IMR-90 (cell line): ENCODE measurements around the gene CNPY4. TPM values are rescaled to one million over a fixed set of nuclear protein-coding genes. Genes with fewer than 3 reads are reported as not detected.
A peak's percentile ranks its signal among the peaks of the same experiment; 100 is the strongest.

Source experiments
- ATAC-seq: fragments of 200-7000 bp; cut with Tn5 transposase; 2 replicates; pipeline ENCODE4 v1.9.1; 2020; ENCODE audit warnings: low read depth, mild to moderate bottlenecking, moderate library complexity
- BruUV-seq: library from RNA; stranded (reverse); fragments of 400-500 nt; replicated peaks from 2 replicates; lab custom pipeline; 2021; lab: Mats Ljungman, UMichigan
- CTCF ChIA-PET: fragments of 300-600 bp; formaldehyde crosslinking; extraction: SDS; loops from one replicate; lab custom pipeline; 2021; ENCODE audit warnings: antibody characterized with exemption; lab: Yijun Ruan, JAX
- POLR2A ChIA-PET: fragments of 300-600 bp; sonication (Branson Sonifier 250); formaldehyde crosslinking; loops from one replicate; lab custom pipeline; 2022; ENCODE audit warnings: antibody characterized with exemption; ENCODE audit not compliant: unreplicated experiment; lab: Charles Lee
- DNase-seq: peaks from one replicate; pipeline ENCODE4 v3.0.0; 2013
- H2AFZ ChIP-seq: replicated peaks from 2 replicates; pipeline ENCODE3; 2013; ENCODE audit warnings: low read length, mild to moderate bottlenecking; ENCODE audit not compliant: poor library complexity
- H2AK5ac ChIP-seq: 2 replicates; pipeline ENCODE4 v1.6.1; 2013; ENCODE audit warnings: low read depth, low read length, inconsistent platforms
- H2AK9ac ChIP-seq: replicated peaks from 2 replicates; pipeline ENCODE3; 2013; ENCODE audit warnings: mild to moderate bottlenecking, low read depth, low read length, moderate library complexity; ENCODE audit not compliant: poor library complexity
- H2BK120ac ChIP-seq: 2 replicates; pipeline ENCODE4 v1.6.1; 2013; ENCODE audit warnings: low read depth, low read length, inconsistent platforms
- H2BK15ac ChIP-seq: 3 replicates; pipeline ENCODE4 v1.6.1; 2013; ENCODE audit warnings: low read depth, low read length, inconsistent platforms
- H2BK20ac ChIP-seq: 2 replicates; pipeline ENCODE4 v1.6.1; 2013; ENCODE audit warnings: low read depth, mild to moderate bottlenecking, inconsistent platforms, low read length, moderate library complexity
- H2BK5ac ChIP-seq: 2 replicates; pipeline ENCODE4 v1.6.1; 2013; ENCODE audit warnings: mild to moderate bottlenecking, low read depth, low read length, inconsistent platforms; ENCODE audit not compliant: poor library complexity, severe bottlenecking
- H3K14ac ChIP-seq: replicated peaks from 2 replicates; pipeline ENCODE4 v1.6.1; 2013; ENCODE audit warnings: low read depth, low read length, inconsistent platforms
- H3K18ac ChIP-seq: 2 replicates; pipeline ENCODE4 v1.6.1; 2013; ENCODE audit warnings: low read depth, low read length, control low read depth
- H3K23ac ChIP-seq: 2 replicates; pipeline ENCODE4 v1.6.1; 2013; ENCODE audit warnings: low read depth, low read length, inconsistent platforms
- H3K27ac ChIP-seq: 2 replicates; pipeline ENCODE4 v1.5.1; 2013; ENCODE audit warnings: mild to moderate bottlenecking, control low read depth, low read length; ENCODE audit not compliant: insufficient read depth
- H3K27me3 ChIP-seq: 2 replicates; pipeline ENCODE4 v1.6.1; 2013; ENCODE audit warnings: low read length; ENCODE audit not compliant: control insufficient read depth, insufficient read depth
- H3K36me3 ChIP-seq: 2 replicates; pipeline ENCODE4 v1.6.1; 2013; ENCODE audit warnings: low read length, mixed read lengths; ENCODE audit not compliant: control insufficient read depth, insufficient read depth
- H3K4ac ChIP-seq: 2 replicates; pipeline ENCODE4 v1.6.1; 2013; ENCODE audit warnings: low read depth, low read length, inconsistent platforms
- H3K4me1 ChIP-seq: 2 replicates; pipeline ENCODE4 v1.6.1; 2013; ENCODE audit warnings: low read length, mixed read lengths; ENCODE audit not compliant: control insufficient read depth, insufficient read depth
- H3K4me2 ChIP-seq: 2 replicates; pipeline ENCODE4 v1.6.1; 2013; ENCODE audit warnings: low read depth, mild to moderate bottlenecking, control low read depth, low read length, moderate library complexity
- H3K4me3 ChIP-seq: 2 replicates; pipeline ENCODE4 v1.5.1; 2013; ENCODE audit warnings: low read depth, mild to moderate bottlenecking, control low read depth, low read length, moderate library complexity; ENCODE audit not compliant: insufficient read depth
- H3K56ac ChIP-seq: 2 replicates; pipeline ENCODE4 v1.6.1; 2013; ENCODE audit warnings: low read length, inconsistent platforms; ENCODE audit not compliant: insufficient read depth; ENCODE audit errors: extremely low read depth
- H3K79me1 ChIP-seq, 2 experiments: 2 replicates each; pipeline ENCODE4 v1.6.1; 2013; ENCODE audit warnings: low read length in 2 of 2, inconsistent platforms in 1 of 2, low read depth in 1 of 2
- H3K9ac ChIP-seq: 2 replicates; pipeline ENCODE4 v1.6.1; 2013; ENCODE audit warnings: low read depth, low read length, control low read depth
- H3K9me1 ChIP-seq: 2 replicates; pipeline ENCODE4 v1.6.1; 2013; ENCODE audit warnings: low read length, inconsistent platforms; ENCODE audit not compliant: insufficient read depth
- H3K9me3 ChIP-seq: 2 replicates; pipeline ENCODE4 v1.6.1; 2013; ENCODE audit warnings: low read length; ENCODE audit not compliant: control insufficient read depth, insufficient read depth
- H4K20me1 ChIP-seq: 2 replicates; pipeline ENCODE4 v1.6.1; 2013; ENCODE audit warnings: low read length, inconsistent platforms; ENCODE audit not compliant: insufficient read depth
- H4K5ac ChIP-seq: 2 replicates; pipeline ENCODE4 v1.6.1; 2013; ENCODE audit warnings: mild to moderate bottlenecking, low read depth, low read length, control low read depth
- H4K8ac ChIP-seq, 2 experiments: 2 replicates each; pipeline ENCODE4 v1.6.1; 2013; ENCODE audit warnings: low read depth in 2 of 2, low read length in 2 of 2, control low read depth in 1 of 2, inconsistent platforms in 1 of 2
- H4K91ac ChIP-seq: 2 replicates; pipeline ENCODE4 v1.6.1; 2013; ENCODE audit warnings: low read depth, low read length, inconsistent platforms; ENCODE audit not compliant: insufficient read depth
- BHLHE40 ChIP-seq: fragments of 150-350 bp; IDR thresholded peaks from 2 replicates; pipeline ENCODE4 v1.6.1; 2016; ENCODE audit warnings: mild to moderate bottlenecking, low read depth, low read length
- CEBPB ChIP-seq: IDR thresholded peaks from 2 replicates; pipeline ENCODE4 v1.6.1; 2012; ENCODE audit warnings: low read depth, low read length, improper control_type of control experiment
- CHD1 ChIP-seq: IDR thresholded peaks from 2 replicates; pipeline ENCODE4 v1.6.1; 2012; ENCODE audit warnings: low read depth, low read length, improper control_type of control experiment
- FOS ChIP-seq: fragments of 150-350 bp; IDR thresholded peaks from 2 replicates; pipeline ENCODE4 v1.6.1; 2016; ENCODE audit warnings: low read depth, low read length
- MAFK ChIP-seq: IDR thresholded peaks from 2 replicates; pipeline ENCODE4 v1.6.1; 2012; ENCODE audit warnings: low read depth, low read length, improper control_type of control experiment
- MAZ ChIP-seq: IDR thresholded peaks from 2 replicates; pipeline ENCODE4 v1.6.1; 2012; ENCODE audit warnings: low read depth, mild to moderate bottlenecking, low read length, improper control_type of control experiment, moderate library complexity, borderline replicate concordance
- MXI1 ChIP-seq: IDR thresholded peaks from 2 replicates; pipeline ENCODE4 v1.6.1; 2012; ENCODE audit warnings: low read depth, mild to moderate bottlenecking, low read length, moderate library complexity, borderline replicate concordance
- NFE2L2 ChIP-seq: fragments of 150-350 bp; IDR thresholded peaks from 2 replicates; pipeline ENCODE4 v1.6.1; 2016; ENCODE audit warnings: low read depth, mild to moderate bottlenecking, low read length
- POLR2A ChIP-seq: IDR thresholded peaks from 2 replicates; pipeline ENCODE4 v1.6.1; 2012; ENCODE audit warnings: mild to moderate bottlenecking, low read depth, low read length
- RAD21 ChIP-seq: IDR thresholded peaks from 2 replicates; pipeline ENCODE4 v1.6.1; 2012; ENCODE audit warnings: low read length, improper control_type of control experiment
- RCOR1 ChIP-seq: IDR thresholded peaks from 2 replicates; pipeline ENCODE4 v1.6.1; 2012; ENCODE audit warnings: mild to moderate bottlenecking, low read length, improper control_type of control experiment; ENCODE audit not compliant: insufficient replicate concordance
- RFX5 ChIP-seq: IDR thresholded peaks from 2 replicates; pipeline ENCODE4 v1.8.0; 2012; ENCODE audit warnings: low read depth, mild to moderate bottlenecking, low read length, moderate library complexity
- WGBS, 2 experiments: methylation state at CpG; one replicate each; pipeline versions ENCODE4 v1.1.5 to v1.1.7; 2013; ENCODE audit warnings: missing lambda C conversion rate in 2 of 2; ENCODE audit not compliant: insufficient read length in 1 of 2; ENCODE audit errors: extremely low coverage in 2 of 2; 5-methylcytosine and 5-hydroxymethylcytosine counted together
- dilution Hi-C: fragments of 300-500 bp; cut with HindIII; formaldehyde crosslinking; loops from one replicate; pipeline ENCODE4 v1.14.3; 2018; ENCODE audit warnings: low sequenced_read_pairs; ENCODE audit not compliant: unreplicated experiment
- in situ Hi-C: fragments of 300-500 bp; cut with MboI; formaldehyde crosslinking; loops from 3 replicates; pipeline ENCODE4 v1.14.3; 2019; ENCODE audit warnings: low sequenced_read_pairs, inconsistent platforms, mixed read lengths
- intact Hi-C: fragments of 100-400 bp; cut with micrococcal nuclease; formaldehyde crosslinking; loops from 2 replicates; pipeline ENCODE4 v1.10.0; 2022
- polyA plus RNA-seq, 3 experiments: library from polyadenylated mRNA; depleted of rRNA; stranded (reverse); fragments of >200 nt; gene quantifications; 2 replicates each; pipeline ENCODE4 v1.2.3, GENCODE V29; 2012; ENCODE audit warnings: low replicate concordance in 1 of 3
- total RNA-seq: library from RNA; depleted of rRNA; stranded (reverse); fragments of >200 nt; gene quantifications from 2 replicates; pipeline ENCODE4 v1.2.3, GENCODE V29; 2012
- TF ChIP-seq, protein P1 (sequence below): conservative IDR thresholded peaks from 2 replicates; pipeline ENCODE4 v1.5.1; 2012; ENCODE audit warnings: mild to moderate bottlenecking, low read depth, low read length, improper control_type of control experiment
- TF ChIP-seq, protein P2 (sequence below): fragments of 150-350 bp; IDR thresholded peaks from 2 replicates; pipeline ENCODE4 v1.6.1; 2017; ENCODE audit warnings: mild to moderate bottlenecking, antibody characterized with exemption, low read length, low read depth
- TF ChIP-seq, protein P3 (sequence below): fragments of 150-350 bp; IDR thresholded peaks from 2 replicates; pipeline ENCODE4 v1.6.1; 2016; ENCODE audit warnings: low read depth, mild to moderate bottlenecking, low read length, moderate library complexity, borderline replicate concordance

The CNPY4 gene
- total and polyA plus RNA-seq, 2 of the 4 experiments (the other 2 are of a cell fraction): 13.3 to 21.9 TPM

DNA sequence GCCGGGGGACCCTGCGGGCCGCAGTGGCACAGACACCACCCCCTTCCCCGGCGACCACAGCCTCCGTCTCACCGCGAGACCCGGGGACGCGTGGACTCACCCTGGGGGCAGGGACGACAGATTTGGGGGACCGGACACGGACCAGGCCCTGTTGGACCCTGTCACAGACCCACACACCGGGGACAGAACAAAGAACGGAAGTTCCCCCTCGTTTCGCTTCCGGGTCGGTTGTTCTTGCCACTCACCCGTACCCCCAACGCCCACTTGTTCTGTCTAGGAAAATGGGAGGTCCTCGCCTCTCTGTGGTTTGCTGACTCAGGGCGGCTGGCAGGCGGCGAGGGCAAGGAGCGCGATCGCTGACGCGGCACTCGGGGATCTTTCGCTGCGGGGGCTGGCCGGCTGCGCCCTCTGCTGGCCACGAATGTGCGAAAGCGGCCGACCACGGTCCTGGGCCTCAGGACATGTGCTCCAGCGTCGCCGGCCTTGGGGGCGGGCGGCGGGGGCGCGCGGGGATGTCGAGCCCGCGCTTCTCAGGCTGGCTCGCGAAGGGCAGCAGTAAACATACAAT, 37.8 kb upstream of the CNPY4 start, which contains the start of gene ZNF3:
ZNF3 (minus strand) TSS at position 189 of the 568 bp plus-strand sequence. CDS start 4,366 bp downstream, outside the sequence.
- peak within 1 kb of the TSS; percentile 89 for H3K4me2 ChIP-seq
- CTCF ChIA-PET: no interaction called here
- WGBS, 2 experiments: 0% methylated on average over 4 of the region's 55 CpGs; no CpG with 5 or more reads in 1 of the 2 experiments
- H4K20me1 ChIP-seq: peaks cover 21% of the 10 kb centered on the region
- H3K4me3 ChIP-seq: peak within 1 kb of the TSS; percentile 73
- H3K56ac ChIP-seq: peak within 1 kb of the TSS; percentile 83
- peaks cover 24% of the 10 kb centered on the region for H3K36me3 ChIP-seq
- ATAC-seq (peak; percentile 90), DNase-seq (peak; percentile 99)
- POLR2A ChIA-PET: no interaction called here
- peak within 1 kb of the TSS; percentile 93 for H4K91ac ChIP-seq
- peaks cover 1% of the 10 kb centered on the region; the same call in 1 of the 2 replicates for H3K9me3 ChIP-seq
- H3K79me1 ChIP-seq: peaks cover 11 to 35% of the 10 kb centered on the region in 2 experiments
- in situ Hi-C loops: no loop called here
- H3K27me3 ChIP-seq: no peaks in the 10 kb centered on the region
- no TSS peak for BruUV-seq
- peak within 1 kb of the TSS; percentile 87 for H3K27ac ChIP-seq
- H2BK5ac ChIP-seq: peak within 1 kb of the TSS; percentile 78
- H3K9me1 ChIP-seq: peaks cover 9% of the 10 kb centered on the region
- peaks cover 9% of the 10 kb centered on the region for H3K4me1 ChIP-seq
- H3K18ac ChIP-seq: peak within 1 kb of the TSS; percentile 39; the same call in 1 of the 2 replicates
- H2BK15ac ChIP-seq: peak within 1 kb of the TSS; percentile 16
- H2AK9ac ChIP-seq: peak within 1 kb of the TSS; percentile 99
- H3K9ac ChIP-seq: peak within 1 kb of the TSS; percentile 87
- H3K4ac ChIP-seq: peak within 1 kb of the TSS; percentile 98
- peak within 1 kb of the TSS; percentile 82 for H2BK120ac ChIP-seq
- peak within 1 kb of the TSS; percentile 57; the same call in 1 of the 2 replicates for H2BK20ac ChIP-seq
- H2AK5ac ChIP-seq: peak within 1 kb of the TSS; percentile 84
- peak within 1 kb of the TSS; percentile 97 for H2AFZ ChIP-seq
- peak within 1 kb of the TSS; percentile 36 to 96 for H4K8ac ChIP-seq
- dilution Hi-C loops: no loop called here
- H4K5ac ChIP-seq: peak within 1 kb of the TSS; percentile 76
- peak within 1 kb of the TSS; percentile 91 for H3K14ac ChIP-seq
- H3K23ac ChIP-seq: peak within 1 kb of the TSS; percentile 73
- intact Hi-C loops: loop anchor here (1.0 kb wide), 1 partner anchor 87 kb away; no protein-coding TSS in a partner anchor
- TF ChIP-seq CEBPB: no peak
- TF ChIP-seq, protein P1, sequence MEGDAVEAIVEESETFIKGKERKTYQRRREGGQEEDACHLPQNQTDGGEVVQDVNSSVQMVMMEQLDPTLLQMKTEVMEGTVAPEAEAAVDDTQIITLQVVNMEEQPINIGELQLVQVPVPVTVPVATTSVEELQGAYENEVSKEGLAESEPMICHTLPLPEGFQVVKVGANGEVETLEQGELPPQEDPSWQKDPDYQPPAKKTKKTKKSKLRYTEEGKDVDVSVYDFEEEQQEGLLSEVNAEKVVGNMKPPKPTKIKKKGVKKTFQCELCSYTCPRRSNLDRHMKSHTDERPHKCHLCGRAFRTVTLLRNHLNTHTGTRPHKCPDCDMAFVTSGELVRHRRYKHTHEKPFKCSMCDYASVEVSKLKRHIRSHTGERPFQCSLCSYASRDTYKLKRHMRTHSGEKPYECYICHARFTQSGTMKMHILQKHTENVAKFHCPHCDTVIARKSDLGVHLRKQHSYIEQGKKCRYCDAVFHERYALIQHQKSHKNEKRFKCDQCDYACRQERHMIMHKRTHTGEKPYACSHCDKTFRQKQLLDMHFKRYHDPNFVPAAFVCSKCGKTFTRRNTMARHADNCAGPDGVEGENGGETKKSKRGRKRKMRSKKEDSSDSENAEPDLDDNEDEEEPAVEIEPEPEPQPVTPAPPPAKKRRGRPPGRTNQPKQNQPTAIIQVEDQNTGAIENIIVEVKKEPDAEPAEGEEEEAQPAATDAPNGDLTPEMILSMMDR: peak; percentile 95
- TF ChIP-seq BHLHE40: peak; percentile 67
- peak; percentile 90 for TF ChIP-seq FOS
- no peak for TF ChIP-seq CHD1
- TF ChIP-seq RCOR1: no peak
- peak; percentile 97 for TF ChIP-seq MAFK
- TF ChIP-seq, protein P2, sequence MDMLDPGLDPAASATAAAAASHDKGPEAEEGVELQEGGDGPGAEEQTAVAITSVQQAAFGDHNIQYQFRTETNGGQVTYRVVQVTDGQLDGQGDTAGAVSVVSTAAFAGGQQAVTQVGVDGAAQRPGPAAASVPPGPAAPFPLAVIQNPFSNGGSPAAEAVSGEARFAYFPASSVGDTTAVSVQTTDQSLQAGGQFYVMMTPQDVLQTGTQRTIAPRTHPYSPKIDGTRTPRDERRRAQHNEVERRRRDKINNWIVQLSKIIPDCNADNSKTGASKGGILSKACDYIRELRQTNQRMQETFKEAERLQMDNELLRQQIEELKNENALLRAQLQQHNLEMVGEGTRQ: peak; percentile 54
- peak; percentile 73 for TF ChIP-seq RAD21
- peak; percentile 85 for TF ChIP-seq MXI1
- no peak for TF ChIP-seq RFX5
- peak; percentile 92 for TF ChIP-seq NFE2L2
- TF ChIP-seq POLR2A: peak; percentile 90
- TF ChIP-seq, protein P3, sequence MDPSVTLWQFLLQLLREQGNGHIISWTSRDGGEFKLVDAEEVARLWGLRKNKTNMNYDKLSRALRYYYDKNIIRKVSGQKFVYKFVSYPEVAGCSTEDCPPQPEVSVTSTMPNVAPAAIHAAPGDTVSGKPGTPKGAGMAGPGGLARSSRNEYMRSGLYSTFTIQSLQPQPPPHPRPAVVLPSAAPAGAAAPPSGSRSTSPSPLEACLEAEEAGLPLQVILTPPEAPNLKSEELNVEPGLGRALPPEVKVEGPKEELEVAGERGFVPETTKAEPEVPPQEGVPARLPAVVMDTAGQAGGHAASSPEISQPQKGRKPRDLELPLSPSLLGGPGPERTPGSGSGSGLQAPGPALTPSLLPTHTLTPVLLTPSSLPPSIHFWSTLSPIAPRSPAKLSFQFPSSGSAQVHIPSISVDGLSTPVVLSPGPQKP: no peak
- TF ChIP-seq MAZ: peak; percentile 92; the same call in 1 of the 2 replicates
